NCI-H187 (cell line): ENCODE results near the gene NUDT10.
"Not testable (repeated sequence)": the region's sequence is repeated elsewhere in the genome, so short reads cannot be mapped to it uniquely, and the experiment has no call there.

ENCODE experiments used
- DNase-seq, 2 experiments: peaks; one replicate each; lab custom pipeline; 2025; lab: John Stamatoyannopoulos, UW

NUDT10 gene

GRCh38 chrX:51332188-51332942 lies at the start of gene NUDT10:
NUDT10 (plus strand) TSS chrX:51332822; CDS start chrX:51332966, 144 bp downstream.
- no peak for DNase-seq

DNA sequence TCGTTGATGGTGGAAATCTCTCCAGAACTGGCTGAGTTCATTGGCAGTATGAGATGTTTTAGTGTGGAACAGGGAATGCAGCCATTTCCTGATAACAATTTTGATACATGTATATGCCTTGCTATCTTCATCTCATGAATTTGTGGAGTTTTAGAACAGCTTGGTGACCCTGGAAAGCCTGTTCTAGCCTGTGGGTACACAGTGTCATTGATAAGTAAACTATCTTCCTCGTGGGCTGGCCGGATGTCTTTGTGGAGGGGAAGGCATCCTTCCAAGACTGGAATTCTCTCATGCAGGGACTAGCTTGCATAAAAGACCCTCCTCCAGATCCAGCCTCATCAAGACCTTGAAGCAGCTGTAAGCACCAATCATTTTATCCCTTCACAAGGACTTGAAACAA lies 40.2 kb upstream of the NUDT10 start:
- DNase-seq = no peak

- DNase-seq = no peak
Observed at GRCh38 chrX:51296138-51296537, 36.5 kb upstream of the NUDT10 start.

DNA sequence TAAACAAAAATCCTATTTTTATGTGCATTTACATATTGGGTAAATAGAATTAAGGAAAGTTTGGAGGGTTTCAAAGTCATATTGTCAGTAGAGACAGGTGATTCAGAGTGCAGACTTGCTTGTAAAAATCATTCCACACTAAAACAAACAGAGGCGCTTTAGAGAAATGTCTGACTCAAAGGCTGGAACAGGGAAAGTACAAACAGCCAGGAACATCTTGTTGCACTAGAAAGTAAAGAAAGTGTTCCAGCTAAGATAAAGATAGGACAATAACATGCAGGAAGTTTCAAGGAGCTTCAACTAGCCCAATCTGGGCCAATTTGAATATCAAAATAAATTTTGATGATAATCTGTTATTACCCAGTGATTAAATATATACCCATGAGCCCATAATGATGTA lies 16.4 kb upstream of the NUDT10 start:
- DNase-seq = no peak

- DNase-seq = not testable (repeated sequence)
Observed at GRCh38 chrX:51332943-51333785, 542 bp downstream of the NUDT10 start.

DNA sequence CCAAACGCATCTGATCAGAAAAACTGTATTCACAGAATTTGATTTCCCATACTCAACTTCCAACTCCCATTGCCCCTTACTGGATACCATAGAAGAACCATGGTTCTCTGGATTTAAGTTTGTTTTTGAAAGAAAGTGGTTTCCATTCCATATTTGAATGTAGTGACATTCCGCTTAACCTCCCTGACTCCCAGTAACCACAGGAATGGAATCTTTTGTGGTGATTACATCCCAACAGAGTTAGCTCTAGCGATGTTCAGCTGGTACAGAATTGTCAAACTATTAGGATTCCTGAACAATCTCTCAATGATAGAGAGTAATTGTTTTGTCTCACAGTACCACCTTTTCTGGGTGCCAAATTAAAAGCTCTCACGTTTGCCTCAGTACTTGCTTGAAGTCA lies 1.7 kb downstream of the NUDT10 start:
- DNase-seq = no peak

DNA sequence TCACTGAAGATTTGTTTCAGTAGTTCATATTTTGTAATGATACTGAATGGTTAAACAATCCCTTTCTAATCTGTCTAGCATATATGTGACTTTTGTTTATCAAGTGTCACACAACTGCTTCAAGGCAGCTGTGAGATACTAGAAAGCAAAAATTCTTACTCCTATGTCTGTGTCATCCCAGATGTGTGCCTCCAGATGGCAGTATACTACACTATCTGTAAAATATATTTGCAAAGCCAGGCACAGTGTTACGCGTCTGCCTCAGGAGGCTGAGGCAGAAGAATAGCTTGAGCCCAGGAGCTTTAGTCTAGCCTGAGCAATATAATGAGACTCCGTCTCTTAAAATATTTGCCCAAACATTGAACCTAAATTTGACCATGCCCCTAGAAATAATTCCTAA lies 4.0 kb downstream of the NUDT10 start:
- DNase-seq = no peak

DNA sequence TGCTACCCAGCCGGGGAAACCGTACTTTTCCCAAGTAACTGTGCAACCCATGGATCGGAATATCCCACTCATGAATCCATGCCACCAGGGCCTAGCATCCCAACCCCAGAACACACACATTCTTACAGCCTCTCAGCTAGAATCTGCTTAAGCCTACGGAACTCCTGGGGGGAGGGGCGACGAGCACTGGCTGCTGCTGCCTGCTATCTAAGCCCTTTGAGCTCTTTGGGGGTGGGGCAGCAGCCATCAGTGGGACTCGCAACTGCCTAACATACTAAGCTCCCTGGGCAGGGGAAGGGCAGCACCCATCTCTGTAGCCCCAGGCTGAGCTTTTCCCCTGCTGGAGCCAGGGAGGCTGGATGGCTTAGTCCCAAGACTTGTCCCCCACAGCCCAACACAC lies 28.6 kb downstream of the NUDT10 start:
- DNase-seq = no peak

DNA sequence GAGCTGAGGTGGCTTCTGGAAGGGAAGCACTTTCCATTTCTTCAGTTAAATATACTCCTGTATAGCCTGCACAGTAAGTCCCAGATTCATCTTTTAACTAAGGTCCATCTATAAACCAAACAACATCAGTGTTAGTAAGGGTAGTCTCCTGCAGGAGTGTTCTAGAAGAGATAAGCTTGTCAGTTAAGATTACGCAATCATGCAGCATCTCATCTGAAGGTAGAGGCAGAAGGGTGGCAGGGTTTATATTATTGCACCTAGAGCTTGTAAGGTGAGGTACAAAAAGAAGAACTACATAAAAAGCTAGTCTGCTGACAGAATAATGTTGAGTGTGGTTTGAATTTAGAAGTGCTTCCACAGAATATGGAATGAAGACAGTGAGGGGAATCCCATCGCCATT lies 44.0 kb downstream of the NUDT10 start:
- DNase-seq = no peak
